Erythroblast (primary cell): Measurements from ENCODE around the gene RNF215.

Experiments used
- GATA1 ChIP-seq: IDR thresholded peaks from 2 replicates; pipeline ENCODE4 v1.6.1; 2011; ENCODE audit warnings: low read depth, mild to moderate bottlenecking, control low read depth, low read length, moderate library complexity
- POLR2A ChIP-seq: IDR thresholded peaks from 2 replicates; pipeline ENCODE4 v1.6.1; 2011; ENCODE audit warnings: mild to moderate bottlenecking, low read length

GRCh38 chr22:30396871-30397655 is 9.9 kb upstream of the RNF215 start, which contains the start of gene SEC14L2:
- TF ChIP-seq POLR2A (peak; percentile 79), GATA1 (no peak)
